DND-41 (cell line): ENCODE measurements around the gene ZC3H18.

Source experiments
- ATAC-seq: fragments of 200-7000 bp; cut with Tn5 transposase; 3 replicates; pipeline ENCODE4 v1.9.1; 2021; ENCODE audit warnings: low read depth; ENCODE audit not compliant: insufficient read depth
- DNase-seq: peaks from one replicate; pipeline ENCODE4 v3.0.0-alpha.2; 2020
- H2AFZ ChIP-seq: 2 replicates; pipeline ENCODE4 v1.6.0; 2012; ENCODE audit warnings: low read depth, low read length
- H3K27ac ChIP-seq: 2 replicates; pipeline ENCODE4 v1.5.1; 2012; ENCODE audit warnings: low read length, inconsistent platforms
- H3K27me3 ChIP-seq: fragments of 200-600 bp; sonication (generic); 2 replicates; pipeline ENCODE4 v1.6.0; 2012; ENCODE audit warnings: low read length, mild to moderate bottlenecking, inconsistent platforms; ENCODE audit not compliant: insufficient read depth, poor library complexity
- H3K36me3 ChIP-seq: 2 replicates; pipeline ENCODE4 v1.5.1; 2012; ENCODE audit warnings: low read length, inconsistent platforms; ENCODE audit not compliant: insufficient read depth
- H3K4me1 ChIP-seq: 2 replicates; pipeline ENCODE4 v1.5.1; 2012; ENCODE audit warnings: mild to moderate bottlenecking, low read length; ENCODE audit not compliant: insufficient read depth
- H3K4me2 ChIP-seq: 2 replicates; pipeline ENCODE4 v1.6.0; 2012; ENCODE audit warnings: mild to moderate bottlenecking, moderate library complexity, low read length, inconsistent platforms; ENCODE audit not compliant: insufficient read depth
- H3K4me3 ChIP-seq, 2 experiments: fragments of 200-600 bp in 1 of 2; shearing (Covaris generic) in 1 of 2; 2 replicates each; pipeline ENCODE4 v1.5.1; 2012 to 2016; ENCODE audit warnings: inconsistent platforms in 2 of 2, low read length in 2 of 2, mild to moderate bottlenecking in 2 of 2, low read depth in 1 of 2, moderate library complexity in 1 of 2
- H3K79me2 ChIP-seq: 2 replicates; pipeline ENCODE4 v1.6.0; 2012; ENCODE audit warnings: low read length, inconsistent platforms; ENCODE audit not compliant: insufficient read depth
- H3K9ac ChIP-seq: 2 replicates; pipeline ENCODE4 v1.6.0; 2012; ENCODE audit warnings: low read depth, mild to moderate bottlenecking, inconsistent platforms, low read length, moderate library complexity
- H3K9me3 ChIP-seq: 2 replicates; pipeline ENCODE4 v1.5.1; 2012; ENCODE audit warnings: low read length, moderate library complexity, mild to moderate bottlenecking, inconsistent platforms; ENCODE audit not compliant: insufficient read depth, severe bottlenecking
- H4K20me1 ChIP-seq: 2 replicates; pipeline ENCODE4 v1.6.0; 2012; ENCODE audit warnings: low read length; ENCODE audit not compliant: insufficient read depth
- EZH2 ChIP-seq: IDR thresholded peaks from 3 replicates; pipeline ENCODE4 v1.6.1; 2012; ENCODE audit warnings: borderline replicate concordance, low read depth, mild to moderate bottlenecking, moderate library complexity, low read length, inconsistent platforms; ENCODE audit not compliant: severe bottlenecking
- TF ChIP-seq, protein P1 (sequence below): IDR thresholded peaks from 2 replicates; pipeline ENCODE4 v1.5.1; 2012; ENCODE audit warnings: borderline replicate concordance, low read length, moderate library complexity, mild to moderate bottlenecking; ENCODE audit not compliant: poor library complexity, severe bottlenecking; ENCODE audit errors: extremely low read depth

The ZC3H18 gene

DNA sequence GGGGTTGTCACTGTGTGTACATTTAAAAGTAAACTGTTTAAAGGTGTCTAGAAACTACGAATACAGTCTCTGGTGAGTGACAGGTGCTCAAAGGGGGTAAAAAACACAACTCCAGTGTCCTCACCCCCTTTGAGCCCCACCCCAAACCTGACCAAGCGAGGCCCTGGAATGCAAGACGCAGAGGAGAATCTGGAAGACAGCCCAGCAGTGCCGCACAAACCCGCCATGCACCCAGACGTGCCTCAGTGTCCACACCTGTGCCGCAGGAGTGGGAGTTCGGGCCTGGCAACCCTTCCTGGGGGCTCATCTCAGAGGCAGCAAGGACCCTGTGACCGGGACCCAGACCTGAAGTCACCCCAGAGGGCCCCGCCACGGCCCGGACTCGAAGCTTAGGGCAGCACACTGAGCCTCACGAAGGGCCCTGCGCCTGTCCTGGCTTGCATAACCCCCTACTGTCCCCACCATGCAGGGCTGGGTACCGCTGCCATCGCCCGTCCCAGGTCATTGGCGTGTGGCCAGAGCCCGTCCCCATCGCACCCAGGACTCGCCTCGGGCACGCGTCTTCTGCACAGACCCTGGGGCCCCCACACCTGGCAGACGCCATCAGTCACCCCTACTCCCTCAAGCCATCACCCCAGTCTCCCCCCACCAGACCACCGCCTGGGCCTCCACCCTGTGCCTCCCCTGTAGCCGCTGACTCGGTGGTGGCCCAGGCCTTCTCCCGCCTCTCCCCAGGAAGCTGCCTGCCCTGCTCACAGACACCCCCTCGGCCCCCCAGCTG is 33.0 kb upstream of the ZC3H18 start:
- Histone ChIP-seq H3K4me3 (no peak overlapping the region), H3K4me2 (no peak overlapping the region), H3K79me2 (peaks cover 5% of the 10 kb centered on the region; the same call in 1 of the 2 replicates), H3K9ac (no peak overlapping the region), H4K20me1 (no peaks in the 10 kb centered on the region; the same call in 1 of the 2 replicates), H3K27me3 (no peaks in the 10 kb centered on the region), H3K4me1 (peaks cover 9% of the 10 kb centered on the region), H3K27ac (no peak overlapping the region), H2AFZ (no peak overlapping the region), H3K36me3 (no peaks in the 10 kb centered on the region; the same call in 1 of the 2 replicates), H3K9me3 (no peaks in the 10 kb centered on the region)
- DNase-seq = no peak
- ATAC-seq = no peak
- TF ChIP-seq, protein P1, sequence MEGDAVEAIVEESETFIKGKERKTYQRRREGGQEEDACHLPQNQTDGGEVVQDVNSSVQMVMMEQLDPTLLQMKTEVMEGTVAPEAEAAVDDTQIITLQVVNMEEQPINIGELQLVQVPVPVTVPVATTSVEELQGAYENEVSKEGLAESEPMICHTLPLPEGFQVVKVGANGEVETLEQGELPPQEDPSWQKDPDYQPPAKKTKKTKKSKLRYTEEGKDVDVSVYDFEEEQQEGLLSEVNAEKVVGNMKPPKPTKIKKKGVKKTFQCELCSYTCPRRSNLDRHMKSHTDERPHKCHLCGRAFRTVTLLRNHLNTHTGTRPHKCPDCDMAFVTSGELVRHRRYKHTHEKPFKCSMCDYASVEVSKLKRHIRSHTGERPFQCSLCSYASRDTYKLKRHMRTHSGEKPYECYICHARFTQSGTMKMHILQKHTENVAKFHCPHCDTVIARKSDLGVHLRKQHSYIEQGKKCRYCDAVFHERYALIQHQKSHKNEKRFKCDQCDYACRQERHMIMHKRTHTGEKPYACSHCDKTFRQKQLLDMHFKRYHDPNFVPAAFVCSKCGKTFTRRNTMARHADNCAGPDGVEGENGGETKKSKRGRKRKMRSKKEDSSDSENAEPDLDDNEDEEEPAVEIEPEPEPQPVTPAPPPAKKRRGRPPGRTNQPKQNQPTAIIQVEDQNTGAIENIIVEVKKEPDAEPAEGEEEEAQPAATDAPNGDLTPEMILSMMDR = peak; percentile 9
- TF ChIP-seq EZH2 = no peak

DNA sequence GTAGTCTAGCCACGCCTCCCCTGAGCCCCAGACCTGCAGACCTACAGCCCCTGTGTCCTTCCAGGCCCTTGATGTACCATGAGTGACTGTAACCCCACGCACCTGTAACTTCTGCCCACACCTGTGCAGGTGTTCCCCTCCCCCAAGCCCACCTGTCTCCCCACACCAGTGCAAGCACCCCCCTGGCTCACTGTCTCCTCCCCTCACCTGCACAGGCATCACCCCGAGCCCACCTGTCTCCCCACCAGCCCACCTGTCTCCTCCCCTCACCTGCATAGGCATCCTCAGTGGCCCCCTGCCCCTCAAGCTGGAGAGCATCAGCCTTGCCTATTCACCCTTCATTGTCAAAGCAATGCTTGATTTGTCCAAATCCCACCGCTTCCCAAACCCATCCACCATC is 32.3 kb upstream of the ZC3H18 start:
- Histone ChIP-seq H3K4me1 (peaks cover 9% of the 10 kb centered on the region), H3K4me2 (no peak overlapping the region), H3K9ac (no peak overlapping the region), H3K79me2 (peaks cover 5% of the 10 kb centered on the region; the same call in 1 of the 2 replicates), H3K9me3 (peaks cover 5% of the 10 kb centered on the region), H3K27ac (no peak overlapping the region), H3K27me3 (no peaks in the 10 kb centered on the region), H3K4me3 (no peak overlapping the region), H2AFZ (no peak overlapping the region), H3K36me3 (no peaks in the 10 kb centered on the region; the same call in 1 of the 2 replicates), H4K20me1 (no peaks in the 10 kb centered on the region; the same call in 1 of the 2 replicates)
- ATAC-seq (no peak), DNase-seq (no peak)
- TF ChIP-seq, protein P1 = no peak
- TF ChIP-seq EZH2 = no peak

DNA sequence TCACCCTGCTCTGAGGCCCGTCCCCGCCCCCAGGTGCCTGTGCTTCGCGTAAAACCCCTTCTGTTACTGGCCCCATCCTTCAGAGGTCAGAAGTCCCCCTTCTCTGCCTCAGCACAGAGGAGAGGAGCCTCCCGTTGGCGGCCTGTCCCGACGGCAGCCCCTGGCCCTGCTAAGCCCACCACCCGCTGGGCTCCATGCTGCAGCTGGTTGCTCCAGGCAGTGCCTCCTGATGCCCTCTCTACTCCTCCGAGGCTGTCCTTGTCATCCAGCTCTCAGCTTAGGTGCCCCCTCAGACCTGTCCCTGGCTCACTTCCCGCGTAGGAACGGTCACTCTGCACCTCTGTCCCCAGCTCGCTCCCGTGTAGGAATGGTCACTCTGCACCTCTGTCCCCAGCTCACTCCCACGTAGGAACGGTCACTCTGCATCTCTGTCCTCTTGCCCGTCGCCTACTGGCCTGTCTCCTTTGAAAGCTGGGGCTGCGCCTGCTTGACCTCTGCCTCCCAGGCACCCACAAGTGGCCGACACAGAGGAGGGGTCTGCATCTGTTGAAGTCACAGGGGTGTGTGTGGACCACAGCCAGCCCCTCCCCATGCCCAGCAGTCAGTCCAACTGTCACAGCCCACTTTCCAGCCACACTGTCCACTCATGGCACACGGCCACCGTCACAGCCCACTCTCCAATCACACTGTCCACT is 31.7 kb upstream of the ZC3H18 start:
- Histone ChIP-seq H4K20me1 (no peaks in the 10 kb centered on the region; the same call in 1 of the 2 replicates), H3K4me2 (no peak overlapping the region), H3K4me1 (peaks cover 9% of the 10 kb centered on the region), H3K4me3 (no peak overlapping the region), H3K9ac (no peak overlapping the region), H2AFZ (no peak overlapping the region), H3K9me3 (peaks cover 12% of the 10 kb centered on the region), H3K79me2 (peaks cover 5% of the 10 kb centered on the region; the same call in 1 of the 2 replicates), H3K27ac (no peak overlapping the region), H3K27me3 (no peaks in the 10 kb centered on the region), H3K36me3 (no peaks in the 10 kb centered on the region; the same call in 1 of the 2 replicates)
- ATAC-seq (no peak), DNase-seq (no peak)
- TF ChIP-seq EZH2 = no peak
- TF ChIP-seq, protein P1 = no peak
